Lower leg skin (tissue), 4 donors: ENCODE measurements around the gene RPP14. TPM values are rescaled to one million over a fixed set of nuclear protein-coding genes. Genes with fewer than 3 reads are reported as not detected.

Experiments used
- DNase-seq, 2 donors: peaks; one replicate each; pipeline ENCODE4 v3.0.0-alpha.2; 2019; ENCODE audit warnings: low spot score in 2 of 2
- H3K4me3 ChIP-seq: fragments of 200-600 bp; sonication (generic); 2 replicates; pipeline ENCODE4 v1.5.1; 2017; ENCODE audit warnings: mild to moderate bottlenecking, low read depth; ENCODE audit not compliant: poor library complexity, severe bottlenecking
- POLR2A ChIP-seq, 2 donors: fragments of 450-650 bp; IDR thresholded peaks; one replicate each; pipeline ENCODE4 v1.6.1; 2016 to 2017; ENCODE audit warnings: antibody characterized with exemption in 2 of 2, mild to moderate bottlenecking in 1 of 2, moderate library complexity in 1 of 2
- WGBS, 2 donors: methylation state at CpG; one replicate each; pipeline ENCODE4 v1.1.5; 2018; 5-methylcytosine and 5-hydroxymethylcytosine counted together
- intact Hi-C: fragments of 100-400 bp; cut with DNase I; formaldehyde crosslinking; loops from one replicate; pipeline ENCODE4 v1.15.0; 2023; ENCODE audit warnings: low total_unique reads
- total RNA-seq, 4 donors: library from RNA; depleted of rRNA; stranded (reverse); fragments of >200 nt; gene quantifications; one replicate each; pipeline ENCODE4 v1.1.0, GENCODE V29; 2016
- TF ChIP-seq, protein P1 (sequence below), 3 donors: fragments of 450-650 bp; IDR thresholded peaks; one replicate each; pipeline ENCODE4 v1.5.1; 2016; ENCODE audit warnings: antibody characterized with exemption in 3 of 3, mild to moderate bottlenecking in 3 of 3, moderate library complexity in 2 of 3

RPP14 gene
- total RNA-seq, 4 donors from 2014 or later: 8.2 to 16.7 (median 9.5) TPM

DNA sequence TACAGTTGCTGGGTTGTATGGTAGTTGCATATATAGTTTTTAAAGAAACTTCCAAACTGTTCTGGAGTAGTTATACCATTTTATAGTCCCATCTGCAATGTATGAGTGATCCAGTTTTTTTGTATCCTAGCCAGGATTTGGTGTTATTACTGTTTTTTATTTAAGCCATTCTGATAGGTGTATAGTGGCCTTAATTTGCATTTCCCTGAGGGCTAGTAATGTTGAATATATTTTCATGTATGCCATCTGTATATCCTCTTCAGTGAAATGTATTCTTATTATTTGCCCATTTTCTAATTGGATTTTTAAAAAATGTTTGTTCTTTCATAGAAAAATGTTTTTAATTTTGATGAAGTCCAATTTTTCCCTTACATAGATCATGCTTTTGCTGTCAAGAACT, 55.8 kb downstream of the RPP14 start:
- H3K4me3 ChIP-seq: no peak overlapping the region
- DNase-seq: no peak
- intact Hi-C loops: no loop called here
- TF ChIP-seq, protein P1, sequence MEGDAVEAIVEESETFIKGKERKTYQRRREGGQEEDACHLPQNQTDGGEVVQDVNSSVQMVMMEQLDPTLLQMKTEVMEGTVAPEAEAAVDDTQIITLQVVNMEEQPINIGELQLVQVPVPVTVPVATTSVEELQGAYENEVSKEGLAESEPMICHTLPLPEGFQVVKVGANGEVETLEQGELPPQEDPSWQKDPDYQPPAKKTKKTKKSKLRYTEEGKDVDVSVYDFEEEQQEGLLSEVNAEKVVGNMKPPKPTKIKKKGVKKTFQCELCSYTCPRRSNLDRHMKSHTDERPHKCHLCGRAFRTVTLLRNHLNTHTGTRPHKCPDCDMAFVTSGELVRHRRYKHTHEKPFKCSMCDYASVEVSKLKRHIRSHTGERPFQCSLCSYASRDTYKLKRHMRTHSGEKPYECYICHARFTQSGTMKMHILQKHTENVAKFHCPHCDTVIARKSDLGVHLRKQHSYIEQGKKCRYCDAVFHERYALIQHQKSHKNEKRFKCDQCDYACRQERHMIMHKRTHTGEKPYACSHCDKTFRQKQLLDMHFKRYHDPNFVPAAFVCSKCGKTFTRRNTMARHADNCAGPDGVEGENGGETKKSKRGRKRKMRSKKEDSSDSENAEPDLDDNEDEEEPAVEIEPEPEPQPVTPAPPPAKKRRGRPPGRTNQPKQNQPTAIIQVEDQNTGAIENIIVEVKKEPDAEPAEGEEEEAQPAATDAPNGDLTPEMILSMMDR (IDR thresholded peaks at IDR 0.05): no peak
- TF ChIP-seq POLR2A (IDR thresholded peaks at IDR 0.05): no peak

DNA sequence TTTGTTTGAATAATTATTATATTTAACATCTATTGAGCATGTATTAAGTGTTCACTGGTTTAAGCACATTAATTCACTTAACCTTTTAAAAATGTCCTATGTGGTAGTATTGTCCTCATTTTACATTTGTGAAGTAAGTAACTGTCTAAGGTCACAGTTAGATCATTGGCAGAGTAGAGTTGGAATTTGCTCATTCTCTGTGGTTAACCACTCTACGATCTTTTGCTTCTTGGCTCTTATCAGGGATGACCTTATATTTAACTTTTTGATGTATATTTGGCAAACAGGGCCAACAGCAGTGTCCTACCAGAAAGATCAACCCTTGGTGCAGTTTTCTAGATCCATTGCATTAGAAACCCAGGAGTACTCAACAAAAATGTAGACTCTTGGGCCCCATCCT, 60.7 kb downstream of the RPP14 start:
- WGBS, 2 donors: 70 to 75% methylated on average over 1 of the region's 1 CpG

DNA sequence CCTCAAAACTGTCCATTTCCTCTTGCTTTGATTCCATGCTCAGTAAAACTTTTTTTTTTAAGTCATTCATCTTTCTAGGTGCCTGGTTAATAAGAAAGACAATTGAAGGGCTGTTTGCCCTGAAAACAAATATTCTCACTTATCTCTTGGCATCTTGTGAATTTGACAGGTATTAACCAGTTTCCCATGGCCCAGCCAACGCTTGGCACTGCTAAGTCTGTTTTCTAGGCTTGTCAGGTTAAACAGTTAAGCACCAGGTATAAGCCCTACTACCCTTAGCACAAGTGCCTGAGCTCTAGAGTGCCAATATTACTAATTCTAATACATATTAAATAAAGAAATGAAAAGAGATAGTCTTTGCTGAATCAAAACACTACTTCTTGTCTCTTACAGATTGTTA, 63.0 kb downstream of the RPP14 start:
- WGBS, 2 donors: 59 to 66% methylated on average over 1 of the region's 1 CpG
- no peak for DNase-seq
- H3K4me3 ChIP-seq: no peak overlapping the region
- intact Hi-C loops: no loop called here
- TF ChIP-seq POLR2A (IDR thresholded peaks at IDR 0.05): no peak
- TF ChIP-seq, protein P1 (IDR thresholded peaks at IDR 0.05): no peak

More for the DNA sequence above, 60.7 kb downstream of the RPP14 start:
- intact Hi-C loops: no loop called here
- no peak for TF ChIP-seq POLR2A (IDR thresholded peaks at IDR 0.05)
- TF ChIP-seq, protein P1 (IDR thresholded peaks at IDR 0.05): no peak
- no peak overlapping the region for H3K4me3 ChIP-seq
- DNase-seq: no peak

Other genes with a start within 250 kb of the RPP14 start
- gene DNASE1L3, start 95.3 kb upstream of the RPP14 start, total RNA-seq: 1 to 10 TPM in 3 of 4 donors, under 1 TPM in 1; 0.76 to 8.1 (median 3.1) TPM
- 10 to 100 TPM; 36.5 to 69.7 (median 51.1) TPM for gene ABHD6, start 68.5 kb upstream of the RPP14 start, total RNA-seq
- gene HTD2, start 275 bp downstream of the RPP14 start, total RNA-seq: 10 to 100 TPM in 3 of 4 donors, 1 to 10 TPM in 1; 9.5 to 17.7 (median 12.7) TPM
- gene PXK, start 26.6 kb downstream of the RPP14 start, total RNA-seq: 10 to 100 TPM; 19.4 to 27.7 (median 23.9) TPM
- 100 to 1,000 TPM in 2 of 4 donors, 10 to 100 TPM in 2; 36.9 to 112 (median 77.8) TPM for gene PDHB, start 127.6 kb downstream of the RPP14 start, total RNA-seq
- 10 to 100 TPM in 3 of 4 donors, 1 to 10 TPM in 1; 9.4 to 14.8 (median 11.6) TPM for gene KCTD6, start 185.9 kb downstream of the RPP14 start, total RNA-seq
- 1 to 10 TPM; 2.6 to 6.6 (median 4.5) TPM for gene ACOX2, start 230.9 kb downstream of the RPP14 start, total RNA-seq